ENCODE measurements around the gene RRAS.

Gene RRAS

DNA sequence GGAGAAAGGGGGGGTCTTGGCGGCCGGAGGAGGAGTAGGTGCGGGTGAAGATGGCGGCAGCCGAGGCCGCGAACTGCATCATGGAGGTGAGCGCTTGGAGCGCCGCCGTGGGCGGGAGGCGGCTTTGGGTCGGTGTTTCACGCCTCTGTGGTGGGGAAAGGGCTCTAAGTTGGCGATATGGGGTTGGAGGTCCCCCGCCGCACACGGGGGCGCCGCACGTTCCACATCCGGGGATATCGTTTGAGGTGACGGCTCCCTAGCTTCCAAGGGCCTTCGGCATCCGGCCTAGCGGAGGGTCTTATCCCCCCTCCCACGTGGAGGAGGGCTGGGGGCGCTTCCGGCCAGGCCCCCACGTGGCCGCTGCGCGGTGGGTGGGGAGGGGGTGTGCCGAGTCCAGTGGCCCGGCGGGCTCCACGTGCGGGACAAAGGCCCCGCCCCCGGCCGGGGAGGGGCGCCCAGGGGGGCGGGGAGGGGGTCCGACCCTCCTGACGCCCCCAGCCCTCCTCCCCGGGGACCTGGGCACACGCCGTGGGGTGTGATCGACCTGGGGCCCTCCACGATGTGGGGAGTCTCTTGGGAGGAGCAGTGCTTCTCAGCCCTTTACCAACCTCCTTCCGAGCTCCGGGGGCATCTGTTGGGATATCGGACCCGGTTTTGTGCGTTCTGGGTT is 37.4 kb upstream of the RRAS start, which contains the start of gene PRMT1:
Gene PRMT1 (plus strand): TSS at position 41 of the 670 bp plus-strand sequence. CDS start 10 bp downstream, at position 51.
- DNase-seq (ENCODE audit: low spot score), result peak; percentile 23

GRCh38 chr19:49676784-49677230 is 36.9 kb upstream of the RRAS start:
- peak; percentile 100 for DNase-seq (ENCODE audit: low spot score)

- no peak for DNase-seq (ENCODE audit: low spot score)
Measured at GRCh38 chr19:49676136-49676783, 36.3 kb upstream of the RRAS start.

DNA sequence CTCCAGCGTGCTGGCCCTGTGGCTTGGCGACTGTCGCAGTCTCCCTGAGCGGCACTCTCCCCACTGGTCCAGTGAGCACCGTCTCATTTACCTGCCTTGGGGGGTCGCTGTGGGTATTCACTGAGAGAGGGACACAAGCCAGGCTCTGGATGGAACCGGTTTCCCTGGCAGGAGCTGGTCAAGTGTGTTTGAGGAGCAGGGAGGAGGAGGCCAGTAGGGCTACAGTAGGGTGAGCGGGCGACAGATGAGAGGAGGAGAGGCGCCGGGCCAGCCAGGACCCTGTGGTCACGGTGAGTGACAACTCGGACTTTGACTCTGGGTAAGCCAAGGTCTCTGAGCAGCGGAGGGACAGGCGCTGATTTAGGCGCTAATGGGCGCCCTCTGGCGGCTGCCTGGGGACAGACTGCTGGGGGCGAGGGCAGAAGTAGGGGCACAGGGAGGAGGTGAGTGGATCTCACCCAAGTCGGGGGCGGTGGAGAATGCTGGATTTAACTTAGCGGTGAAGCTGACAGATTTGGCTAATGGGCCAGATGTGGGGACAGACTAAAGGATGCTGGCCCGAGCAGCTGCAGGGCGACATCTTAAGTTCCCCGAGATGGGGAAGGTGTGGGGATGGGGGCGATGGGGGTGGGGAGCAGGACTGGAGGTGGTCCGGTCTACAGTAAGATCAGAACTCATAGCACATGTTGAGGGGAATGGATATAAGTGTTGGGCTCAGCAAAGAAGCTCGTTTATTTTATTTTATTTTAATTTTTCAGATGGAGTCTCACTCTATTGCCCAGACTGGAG is 32.4 kb upstream of the RRAS start:
- peak; percentile 78 for DNase-seq (ENCODE audit: low spot score)

DNA sequence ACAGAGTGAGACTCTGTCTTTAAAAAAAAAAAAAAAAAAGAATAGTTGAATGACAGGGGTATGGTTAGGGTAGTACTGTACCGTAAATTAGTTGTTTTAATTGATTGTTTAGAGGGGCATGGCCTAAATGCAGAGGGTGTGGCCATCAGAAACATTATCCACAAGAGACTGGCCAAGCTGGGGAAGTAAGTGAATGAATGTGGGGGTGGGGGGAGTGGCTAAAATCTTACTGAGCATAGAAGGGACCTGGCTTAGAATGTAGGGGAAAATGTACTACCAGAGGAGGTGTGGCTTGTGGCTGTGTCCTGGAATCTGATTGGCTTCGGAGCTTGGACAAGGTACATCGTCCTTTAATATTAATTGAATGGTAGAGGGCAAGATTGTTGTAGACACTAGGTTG is 29.6 kb upstream of the RRAS start:
- DNase-seq (ENCODE audit: low spot score), result no peak

- no peak for DNase-seq (ENCODE audit: low spot score)
Measured at GRCh38 chr19:49667473-49667872, 27.5 kb upstream of the RRAS start.

GRCh38 chr19:49666120-49666444 is 26.1 kb upstream of the RRAS start:
- no peak for DNase-seq (ENCODE audit: low spot score)

DNA sequence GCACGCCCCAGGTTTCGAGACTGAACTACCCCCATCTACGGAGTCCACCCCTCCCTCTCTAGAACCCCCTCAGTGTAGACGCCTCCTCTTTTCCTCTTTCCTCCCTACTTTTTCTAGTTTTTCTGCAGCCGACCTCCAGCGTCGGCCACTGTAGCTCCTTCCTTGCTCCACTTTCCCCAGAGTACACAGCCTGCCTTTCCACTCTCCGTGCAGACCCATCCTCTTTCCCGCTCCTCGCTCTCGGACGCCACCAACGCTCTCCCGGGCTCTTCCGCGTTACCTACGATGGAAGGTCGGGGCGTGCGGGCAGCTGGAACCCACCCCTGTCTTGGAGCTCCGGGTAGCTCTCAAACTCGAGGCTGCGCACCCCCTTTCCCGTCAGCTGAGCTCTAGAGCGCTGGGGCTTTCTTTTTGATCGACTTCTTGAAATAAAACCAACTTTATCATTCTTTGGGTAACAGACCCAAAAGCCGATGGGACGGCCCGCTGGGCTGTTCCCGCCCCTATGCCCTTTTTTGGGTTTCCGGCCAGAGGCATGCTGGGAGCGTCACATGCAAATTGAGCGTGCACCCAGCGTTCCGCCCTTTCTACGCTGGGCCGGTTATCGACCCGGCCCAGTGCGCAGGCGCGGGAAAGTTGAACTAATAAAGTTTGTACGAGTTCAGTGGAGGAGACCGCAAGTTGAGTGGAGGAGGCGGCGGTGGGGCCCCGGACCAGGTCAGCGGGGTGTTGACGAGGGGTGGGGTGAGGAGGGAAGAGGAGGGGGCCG is 25.6 kb upstream of the RRAS start, which contains the start of the genes BCL2L12 and IRF3:
Gene BCL2L12 (plus strand): TSS at position 583 of the 769 bp plus-strand sequence. CDS start 760 bp downstream, outside the sequence.
Gene IRF3 (minus strand): TSS at position 507 of the 769 bp plus-strand sequence. CDS start 1,019 bp downstream, outside the sequence.
- peak; percentile 99 for DNase-seq (ENCODE audit: low spot score)

GRCh38 chr19:49665036-49665350 is 25.1 kb upstream of the RRAS start:
- no peak for DNase-seq (ENCODE audit: low spot score)

GRCh38 chr19:49664171-49665035 is 24.5 kb upstream of the RRAS start:
- peak; percentile 88 for DNase-seq (ENCODE audit: low spot score)

DNA sequence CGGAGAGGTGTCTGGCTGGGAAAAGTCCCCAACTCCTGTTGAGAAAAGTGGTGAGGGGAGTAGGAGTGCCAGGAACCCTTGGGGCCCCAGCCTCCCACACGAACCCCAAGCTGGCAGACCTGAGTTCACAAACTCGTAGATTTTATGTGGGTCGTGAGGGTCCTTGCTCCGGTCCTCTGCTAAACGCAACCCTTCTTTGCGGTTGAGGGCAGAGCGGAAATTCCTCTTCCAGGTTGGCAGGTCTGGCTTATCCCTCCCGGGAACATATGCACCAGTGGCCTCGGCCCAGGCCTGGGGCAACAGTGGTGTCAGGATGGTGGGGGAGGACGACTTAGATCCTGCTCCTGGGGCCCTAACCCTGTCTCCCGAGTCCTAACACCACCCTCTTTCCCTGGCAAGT is 23.3 kb upstream of the RRAS start:
- DNase-seq (ENCODE audit: low spot score), result no peak

GRCh38 chr19:49662011-49662410 is 22.1 kb upstream of the RRAS start:
- no peak for DNase-seq (ENCODE audit: low spot score)

GRCh38 chr19:49660338-49660961 is 20.5 kb upstream of the RRAS start:
- DNase-seq (ENCODE audit: low spot score), result no peak

DNA sequence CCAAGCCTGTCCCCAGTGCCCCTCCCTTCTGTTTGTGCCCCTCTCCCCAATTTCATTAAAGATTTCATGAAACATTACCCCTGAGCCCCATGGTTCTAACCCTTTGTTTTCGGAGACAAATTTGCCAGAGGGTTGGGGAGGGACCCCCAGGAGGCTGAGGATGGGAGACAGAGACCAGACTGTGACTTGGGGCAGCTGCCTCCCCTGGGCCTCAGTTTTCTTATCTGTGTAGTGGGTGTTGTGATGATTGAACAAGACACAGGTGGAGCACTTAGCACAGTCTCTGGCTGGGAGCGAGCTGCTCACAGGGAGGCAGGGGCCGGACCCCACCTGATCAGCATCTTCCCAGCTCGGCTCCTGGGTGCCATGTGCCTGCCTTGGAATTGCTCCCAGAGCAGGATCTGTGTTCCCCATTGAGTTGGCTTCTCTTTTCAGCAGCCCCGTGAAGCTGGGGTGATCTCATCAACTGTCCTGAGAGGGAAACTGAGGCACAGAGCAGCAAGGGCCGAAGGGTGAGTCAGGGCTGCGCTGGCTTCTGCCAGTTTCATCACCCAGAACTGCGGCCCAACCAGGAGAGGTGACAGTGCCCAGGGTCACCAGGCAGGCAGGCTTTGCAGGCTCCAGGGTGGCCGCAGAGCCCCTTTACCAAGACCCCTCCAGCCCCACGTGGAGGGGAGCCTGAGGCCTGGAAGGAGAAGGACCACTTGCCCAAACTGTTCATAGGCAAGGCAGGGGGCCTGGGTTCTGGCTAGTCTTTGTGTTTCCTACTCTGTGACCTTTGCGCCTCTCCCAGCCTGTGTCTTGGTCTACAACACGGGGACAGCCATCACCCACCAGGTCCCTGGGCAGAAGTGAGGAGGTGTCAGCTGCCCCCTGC is 18.9 kb upstream of the RRAS start:
- DNase-seq (ENCODE audit: low spot score), result no peak

DNA sequence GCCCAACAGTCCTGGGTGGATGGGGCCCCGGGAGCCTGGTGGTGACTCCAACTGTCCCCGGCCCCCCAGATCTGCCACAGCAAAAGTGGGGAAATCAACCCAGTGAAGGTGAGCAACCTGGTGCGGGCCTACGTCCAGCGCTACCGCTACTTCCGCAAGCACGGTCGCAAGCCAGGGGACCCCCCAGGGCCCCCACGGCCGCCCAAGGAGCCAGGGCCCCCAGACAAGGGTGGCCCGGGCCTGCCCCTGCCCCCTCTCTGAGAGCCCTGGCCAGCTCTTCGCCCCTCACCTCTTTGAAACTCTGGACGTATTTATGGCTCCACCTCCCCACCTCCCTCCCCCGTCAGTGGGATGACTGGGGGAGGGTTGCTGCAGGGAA is 18.2 kb upstream of the RRAS start:
- DNase-seq (ENCODE audit: low spot score), result no peak

DNA sequence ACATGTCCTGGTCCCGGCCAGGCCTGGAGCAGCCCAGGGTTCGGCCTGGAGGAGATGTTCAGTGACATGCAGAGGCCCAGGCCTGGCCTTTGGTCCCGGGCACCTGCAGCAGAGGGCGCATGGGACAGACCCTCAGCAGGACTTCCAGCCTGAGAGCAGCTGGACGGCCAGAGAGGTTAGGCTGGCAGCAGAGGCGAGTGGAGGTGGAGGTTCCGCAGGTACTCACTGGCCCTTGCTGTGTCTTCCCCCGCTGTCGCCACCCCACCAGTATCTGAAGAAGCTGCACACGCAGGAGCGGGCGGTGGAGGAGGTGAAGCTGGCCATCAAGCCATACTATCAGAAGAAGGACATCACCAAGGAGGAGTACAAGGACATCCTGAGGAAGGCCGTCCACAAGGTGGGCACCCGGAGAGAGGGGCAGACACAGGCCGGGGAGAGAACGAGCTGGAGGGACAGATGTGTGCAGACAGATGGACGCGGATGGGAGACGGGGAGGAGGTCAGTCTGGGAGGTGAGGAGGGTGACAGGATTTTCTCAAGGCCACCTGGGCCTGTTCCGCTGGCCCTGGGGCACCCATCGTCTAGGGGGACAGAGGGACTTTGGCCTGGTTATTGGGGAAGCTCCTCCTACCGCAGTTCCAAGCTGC is 17.7 kb upstream of the RRAS start:
- no peak for DNase-seq (ENCODE audit: low spot score)

DNA sequence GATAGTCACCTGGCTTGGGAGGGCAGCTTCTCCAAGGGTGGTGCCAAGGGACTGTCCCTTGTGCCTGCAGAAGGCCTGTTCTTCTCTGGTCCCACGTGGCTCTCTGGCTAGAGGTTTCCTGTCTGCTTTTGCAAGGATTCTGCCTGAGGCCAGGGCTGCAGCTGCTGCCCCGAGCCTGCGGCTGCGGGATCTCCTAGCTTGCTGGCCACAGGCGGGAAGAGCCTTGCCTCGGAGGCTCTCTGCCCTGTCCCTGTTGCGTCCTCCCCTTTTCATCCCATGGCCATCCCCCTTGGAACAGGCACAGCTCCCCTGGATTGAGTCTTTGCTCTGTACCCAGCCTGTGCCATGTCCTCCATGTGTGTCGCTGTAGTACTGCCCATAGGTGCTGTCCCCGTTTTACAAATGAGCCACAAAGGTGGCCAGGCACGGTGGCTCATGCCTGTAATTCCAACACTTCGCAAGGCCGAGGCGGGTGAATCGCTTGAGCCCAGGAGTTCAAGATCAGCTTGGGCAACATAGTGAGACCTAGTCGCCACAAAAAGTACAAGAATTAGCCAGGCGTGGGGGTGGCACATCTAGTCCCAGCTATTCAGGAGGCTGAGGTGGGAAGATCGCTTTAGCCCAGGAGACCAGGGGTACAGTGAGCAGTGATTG is 16.6 kb upstream of the RRAS start:
- no peak for DNase-seq (ENCODE audit: low spot score)

- no peak for DNase-seq (ENCODE audit: low spot score)
Measured at GRCh38 chr19:49655570-49656455, 15.9 kb upstream of the RRAS start.
